Activated CD4-positive, alpha-beta T cell treated with anti-CD3 and anti-CD28 coated beads, Interleukin-2, amount 50 U/mL, for 1 hour (primary cell): ENCODE data around the gene CASKIN1.
A peak's percentile ranks its signal among the peaks of the same experiment; 100 is the strongest.
"Not testable (repeated sequence)": the region's sequence is repeated elsewhere in the genome, so short reads cannot be mapped to it uniquely, and the experiment has no call there.

Experiments
- DNase-seq: peaks from one replicate; pipeline ENCODE4 v3.0.0-alpha.2; 2020

Gene CASKIN1

GRCh38 chr16:2155091-2155950 lies 41.1 kb downstream of the CASKIN1 start, which contains the start of gene TRAF7:
Gene TRAF7 (plus strand): TSS chr16:2155782. CDS start chr16:2163921, 8,139 bp downstream.
- peak; percentile 94 for DNase-seq

DNA sequence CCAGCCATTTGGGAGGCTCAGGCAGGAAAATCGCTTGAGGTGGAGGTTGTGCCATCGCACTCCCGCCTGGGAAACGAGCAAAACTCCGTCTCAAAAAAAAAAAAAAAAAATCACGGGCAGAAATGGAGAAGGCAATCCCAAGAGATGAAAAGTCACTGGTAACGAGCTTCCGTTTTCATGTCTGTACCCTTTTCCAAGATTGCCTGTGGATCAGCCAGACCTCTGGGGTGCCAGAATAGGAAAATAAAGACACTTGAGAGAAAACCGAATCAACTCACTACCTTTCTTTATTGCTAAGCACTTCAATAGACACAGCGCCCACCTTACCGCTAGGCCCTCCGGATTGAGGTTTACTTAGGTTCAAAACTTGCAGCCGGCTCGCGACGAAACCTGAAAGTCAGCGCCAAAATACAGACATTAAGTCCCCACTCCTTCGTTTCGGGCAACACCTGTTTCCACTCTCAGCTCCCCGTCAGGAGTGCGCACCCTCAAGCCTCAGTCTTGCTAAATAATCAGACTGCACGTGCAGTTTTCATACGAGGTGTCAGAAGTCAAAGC lies 41.8 kb downstream of the CASKIN1 start:
- peak; percentile 34 for DNase-seq

DNA sequence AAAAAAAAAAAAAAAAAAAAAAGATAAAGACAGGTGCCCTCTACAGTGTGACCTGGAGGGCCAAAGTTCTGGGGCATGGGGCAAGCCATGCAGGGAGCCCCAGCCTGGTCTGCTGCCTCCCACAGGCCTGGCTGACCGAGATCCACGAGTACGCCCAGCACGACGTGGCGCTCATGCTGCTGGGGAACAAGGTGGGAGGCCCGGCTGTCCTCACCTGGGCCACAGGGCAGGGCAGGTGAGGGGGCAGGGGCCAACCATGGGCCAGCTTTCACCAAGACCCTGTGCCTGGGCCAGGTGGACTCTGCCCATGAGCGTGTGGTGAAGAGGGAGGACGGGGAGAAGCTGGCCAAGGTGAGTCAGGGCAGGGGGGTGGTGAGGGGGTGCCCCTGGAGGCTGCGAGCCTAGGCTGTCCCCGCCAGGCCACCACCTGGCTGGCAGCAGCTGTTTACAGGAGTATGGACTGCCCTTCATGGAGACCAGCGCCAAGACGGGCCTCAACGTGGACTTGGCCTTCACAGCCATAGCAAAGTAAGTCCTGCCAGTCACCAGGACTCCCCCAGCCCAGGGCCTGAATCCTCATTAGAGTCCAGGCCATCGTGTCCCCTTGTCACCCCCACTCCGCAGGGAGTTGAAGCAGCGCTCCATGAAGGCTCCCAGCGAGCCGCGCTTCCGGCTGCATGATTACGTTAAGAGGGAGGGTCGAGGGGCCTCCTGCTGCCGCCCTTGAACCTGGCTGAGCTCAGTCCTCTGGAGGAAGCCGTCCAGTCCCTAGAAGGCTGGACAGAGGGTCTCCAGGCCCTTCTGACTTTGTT lies 43.5 kb downstream of the CASKIN1 start:
- DNase-seq: no peak

GRCh38 chr16:2151188-2152091 lies 45.0 kb downstream of the CASKIN1 start:
- no peak for DNase-seq

- DNase-seq: no peak
Measured at GRCh38 chr16:2150418-2151187, 45.8 kb downstream of the CASKIN1 start.

DNA sequence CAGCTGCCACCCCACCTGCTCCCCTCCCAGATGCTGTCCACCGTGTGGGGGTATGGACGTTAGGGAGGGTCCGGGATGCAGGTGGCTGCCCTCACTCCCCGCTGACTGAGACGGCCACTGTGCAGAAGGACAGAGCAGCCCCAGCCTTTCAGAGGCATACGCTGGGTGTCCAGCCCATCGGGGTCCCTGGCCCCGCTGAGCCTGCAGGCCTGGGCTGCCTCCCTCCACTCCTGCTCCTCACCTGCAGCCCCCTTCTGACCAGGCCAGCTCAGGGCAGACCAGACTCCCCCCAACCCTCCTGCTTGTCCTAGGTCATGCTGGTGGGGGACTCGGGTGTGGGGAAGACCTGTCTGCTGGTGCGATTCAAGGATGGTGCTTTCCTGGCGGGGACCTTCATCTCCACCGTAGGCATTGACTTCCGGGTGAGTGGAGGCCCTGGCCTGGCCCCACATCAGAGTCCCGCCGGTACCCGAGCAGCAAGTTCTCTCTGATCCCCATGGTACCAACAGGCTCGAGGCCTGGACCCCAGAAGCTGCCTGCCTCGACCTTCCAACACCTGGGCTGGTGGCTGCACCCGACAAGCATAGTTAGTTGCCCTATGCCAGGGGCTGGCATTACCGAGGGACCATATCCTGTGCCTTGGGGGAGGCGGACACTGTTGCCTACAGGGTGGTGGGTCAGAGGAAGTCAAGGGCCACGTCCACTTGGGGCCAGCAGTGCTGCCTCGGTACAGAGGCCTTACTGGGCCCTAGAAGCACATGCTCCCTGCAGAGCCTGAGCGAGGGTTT lies 46.6 kb downstream of the CASKIN1 start:
- DNase-seq: no peak

DNA sequence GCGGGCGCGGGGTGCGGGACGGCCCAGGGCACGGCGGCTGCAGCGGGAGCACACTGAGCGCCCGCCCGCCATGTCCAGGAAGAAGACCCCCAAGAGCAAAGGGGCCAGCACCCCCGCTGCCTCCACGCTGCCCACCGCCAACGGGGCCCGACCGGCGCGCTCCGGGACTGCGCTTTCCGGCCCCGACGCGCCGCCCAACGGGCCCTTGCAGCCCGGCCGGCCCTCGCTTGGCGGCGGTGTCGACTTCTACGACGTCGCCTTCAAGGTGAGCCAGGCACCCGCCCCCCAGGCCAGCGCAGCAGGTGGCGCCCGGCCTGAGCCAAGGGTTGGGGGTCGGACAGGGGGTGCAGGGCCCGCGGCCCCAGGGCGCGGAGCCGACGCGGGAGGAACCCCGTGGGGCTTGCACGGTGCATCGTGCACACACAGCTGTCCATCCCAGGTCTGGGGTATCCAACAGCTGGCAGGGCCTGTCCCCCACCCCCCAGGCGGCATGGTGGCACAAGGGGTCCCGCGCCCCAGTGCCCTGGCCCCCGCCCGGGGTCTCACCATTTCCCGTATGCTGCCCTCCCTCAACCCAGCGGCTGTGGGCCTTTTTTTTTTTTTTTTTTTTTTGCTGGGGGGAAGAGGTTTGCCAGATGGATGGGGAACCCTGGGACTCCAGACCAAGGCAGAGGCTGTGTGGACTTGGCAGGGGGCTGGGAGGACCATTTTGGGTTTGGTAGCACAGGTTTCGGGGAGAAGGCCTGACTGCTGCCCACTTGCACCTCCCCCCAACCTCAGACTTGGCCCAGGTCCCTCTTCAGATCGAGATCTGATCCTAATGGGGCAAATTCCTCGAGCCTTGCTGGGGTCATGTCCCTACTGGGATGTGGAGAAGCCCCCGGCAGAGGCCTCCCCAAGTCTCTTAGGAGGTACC lies 47.4 kb downstream of the CASKIN1 start:
- no peak for DNase-seq

DNA sequence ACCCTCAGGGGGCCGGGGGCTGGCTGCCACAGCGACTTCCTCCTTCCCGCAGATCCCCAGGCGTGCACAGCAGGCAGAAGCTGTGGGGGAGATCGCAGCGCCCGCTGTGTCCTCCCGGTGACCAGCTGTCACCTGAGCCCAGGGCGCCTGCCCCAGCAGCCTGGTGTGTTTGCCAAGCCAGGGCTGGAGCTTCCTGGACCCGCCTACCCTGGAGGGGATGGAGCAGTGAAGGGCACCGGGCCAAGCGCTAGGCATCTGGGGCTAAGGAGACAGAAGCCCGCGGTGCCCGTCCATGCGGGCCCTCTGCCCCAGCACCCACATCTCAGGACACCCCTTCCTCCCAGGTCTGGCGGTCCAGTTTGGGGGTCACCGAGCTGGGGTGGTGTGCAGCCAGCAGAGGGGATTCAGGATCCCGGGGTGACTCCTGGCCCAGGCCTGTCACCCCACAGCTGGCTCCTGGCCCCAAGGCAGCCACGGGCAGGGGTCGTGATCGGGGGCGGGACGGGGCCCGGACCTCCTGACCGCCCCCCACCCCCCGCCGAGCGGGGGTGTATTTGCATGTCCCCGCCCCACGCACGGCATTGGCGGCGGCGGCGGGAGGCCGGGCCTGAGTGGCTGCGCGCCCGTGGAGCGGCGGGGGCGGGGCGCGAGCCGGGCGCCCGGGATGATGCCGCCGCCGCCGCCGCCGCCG lies 48.3 kb downstream of the CASKIN1 start, which contains the start of gene RAB26:
RAB26 (plus strand) TSS at position 645 of the 691 bp plus-strand sequence. CDS start 159 bp downstream, outside the sequence.
- DNase-seq: peak; percentile 49

DNA sequence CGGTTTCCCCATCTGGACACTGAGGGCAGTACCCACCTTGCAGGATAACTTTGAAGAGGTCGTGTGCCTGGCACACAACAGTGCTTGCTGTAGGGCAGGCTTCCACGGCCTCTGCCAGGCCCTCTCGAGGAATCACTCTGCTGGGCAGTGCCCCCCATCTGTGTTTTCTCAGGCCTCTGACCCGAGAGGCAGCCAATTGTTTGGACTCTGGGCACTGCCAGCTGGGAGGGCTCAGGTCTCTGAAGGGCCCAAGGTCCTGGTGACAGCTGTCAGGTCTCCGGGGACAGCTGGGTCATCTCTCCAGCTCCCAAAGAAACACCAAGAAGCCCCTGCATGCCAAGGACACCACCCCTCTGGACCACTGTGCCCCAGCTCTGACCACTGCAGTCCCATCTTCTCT lies 49.0 kb downstream of the CASKIN1 start:
- DNase-seq: no peak

- no peak for DNase-seq
Measured at GRCh38 chr16:2145843-2146242, 50.6 kb downstream of the CASKIN1 start.

GRCh38 chr16:2143878-2144485 lies 52.4 kb downstream of the CASKIN1 start:
- DNase-seq: no peak

DNA sequence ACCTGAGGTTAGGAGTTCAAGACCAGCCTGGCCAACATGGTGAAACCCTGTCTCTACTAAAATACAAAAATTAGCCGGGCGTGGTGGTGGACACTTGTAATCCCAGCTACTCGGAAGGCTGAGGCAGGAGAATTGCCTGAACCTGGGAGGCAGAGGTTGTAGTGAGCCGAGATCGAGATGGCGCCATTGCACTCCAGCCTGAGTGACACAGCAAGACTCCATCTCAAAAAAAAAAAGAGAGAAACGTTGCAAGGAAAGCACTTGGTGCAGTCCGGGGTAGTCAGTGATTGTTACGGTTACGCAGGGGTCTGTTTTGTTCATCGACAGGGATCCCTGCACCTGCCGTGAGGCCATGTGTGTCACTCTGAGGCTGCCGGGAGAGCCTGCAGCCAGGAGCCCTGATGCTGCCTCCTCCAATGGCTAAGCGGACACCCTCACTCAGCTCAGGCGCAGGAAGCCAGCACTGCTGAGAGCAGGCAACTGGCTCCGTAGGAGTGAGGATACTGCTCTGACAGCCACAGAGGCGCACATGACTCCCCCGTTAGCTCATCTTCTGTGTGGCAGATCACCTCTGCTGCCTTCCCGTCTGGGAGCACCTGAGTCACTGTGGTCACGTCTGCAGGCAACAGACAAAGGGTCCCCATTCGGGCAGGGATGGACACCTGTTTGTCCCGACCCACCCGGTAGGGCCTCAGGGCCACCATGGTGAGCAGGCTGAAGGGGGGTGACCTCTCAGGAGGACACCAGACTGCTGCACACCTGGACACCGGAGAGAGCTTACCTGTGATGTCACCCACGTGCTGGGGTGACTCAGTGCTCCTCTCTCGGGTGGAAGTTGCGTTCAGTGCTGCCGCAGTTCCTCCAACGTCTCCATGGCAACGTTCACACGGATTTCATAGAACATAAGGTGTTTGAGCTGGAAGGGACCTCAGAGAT lies 53.2 kb downstream of the CASKIN1 start:
- DNase-seq: no peak

DNA sequence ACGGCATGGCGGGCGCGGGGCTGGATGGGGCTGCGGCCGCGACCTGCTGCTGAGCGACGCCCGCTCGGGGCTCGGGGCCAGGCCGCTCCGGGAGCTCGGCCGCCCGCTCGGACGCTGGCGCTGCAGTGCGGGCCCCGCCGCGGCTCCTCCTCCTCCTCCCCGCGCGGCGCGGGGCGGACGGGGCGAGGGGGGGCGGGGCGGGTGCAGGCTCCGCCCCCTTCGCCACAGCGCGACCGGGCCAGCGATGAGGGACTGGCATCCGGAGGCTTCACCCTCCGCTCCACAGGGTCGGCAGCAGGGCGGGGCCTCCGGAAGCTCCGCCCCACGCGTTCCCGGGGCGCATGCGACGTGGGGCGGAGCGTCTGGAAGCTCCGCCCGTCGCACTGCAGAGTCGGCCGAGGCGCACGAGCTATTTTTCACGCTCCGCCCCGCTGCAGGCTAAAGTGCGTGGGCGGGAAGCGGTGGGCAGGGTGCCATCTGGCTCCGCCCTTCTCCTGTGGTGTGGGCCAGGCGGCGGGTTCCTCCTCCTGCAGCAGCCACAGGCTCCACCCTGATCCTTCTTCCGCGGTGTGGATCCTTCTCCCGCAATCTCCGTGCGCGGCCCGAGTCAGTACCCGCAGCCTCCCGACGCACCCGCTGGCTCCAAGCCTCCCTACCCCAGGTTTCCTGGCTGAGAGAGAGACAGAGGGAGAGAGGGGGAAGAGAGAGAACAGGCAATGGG lies 60.5 kb downstream of the CASKIN1 start, which contains the start of gene PKD1:
PKD1 (minus strand) TSS at position 129 of the 721 bp plus-strand sequence. CDS start 209 bp downstream, outside the sequence.
- peak; percentile 98 for DNase-seq

DNA sequence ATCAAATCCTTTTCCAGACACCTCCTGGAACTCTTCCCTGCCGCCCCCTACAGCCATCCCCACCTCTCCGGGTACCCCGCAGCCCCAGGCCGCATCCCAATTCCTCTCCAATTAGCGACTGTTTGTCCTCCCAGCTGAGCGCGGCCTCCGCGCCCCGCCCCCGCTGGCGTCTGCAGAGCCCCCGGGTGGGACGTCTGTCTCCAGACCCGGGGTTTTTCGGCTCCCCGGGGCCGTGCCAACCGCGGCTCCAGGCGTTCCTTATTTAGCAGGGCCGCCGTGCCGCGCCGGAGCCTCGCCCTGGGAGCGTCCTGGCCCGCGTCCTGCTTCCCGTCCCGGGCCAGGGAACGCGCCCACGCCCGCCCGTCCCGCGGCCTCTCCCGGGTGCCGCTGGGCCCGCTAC lies 61.3 kb downstream of the CASKIN1 start:
- not testable (repeated sequence) for DNase-seq

- DNase-seq: not testable (repeated sequence)
Measured at GRCh38 chr16:2133797-2134196, 62.6 kb downstream of the CASKIN1 start.

GRCh38 chr16:2129890-2130447 lies 66.4 kb downstream of the CASKIN1 start:
- DNase-seq: not testable (repeated sequence)
